Measurements from ENCODE around the gene C4BPB. TPM values are rescaled to one million over a fixed set of nuclear protein-coding genes. Genes with fewer than 3 reads are reported as not detected.

C4BPB gene
- total RNA-seq, 4 donors from 2014 or later, result 5.3 to 18.1 (median 8.6) TPM; not detected in 1

GRCh38 chr1:207093944-207094343 is 5.3 kb downstream of the C4BPB start:
- Histone ChIP-seq H3K27ac (no peak overlapping the region), H3K9me3 (no peaks in the 10 kb centered on the region), H3K36me3 (no peaks in the 10 kb centered on the region), H3K4me1 (no peaks in the 10 kb centered on the region), H3K4me3 (no peak overlapping the region), H3K27me3 (no peaks in the 10 kb centered on the region)
- TF ChIP-seq CTCF (IDR thresholded peaks at IDR 0.05), result no peak
- TF ChIP-seq POLR2A (IDR thresholded peaks at IDR 0.05), result no peak
- DNase-seq, result no peak

GRCh38 chr1:207097871-207098324 is 9.2 kb downstream of the C4BPB start:
- TF ChIP-seq CTCF (IDR thresholded peaks at IDR 0.05) (no peak), POLR2A (IDR thresholded peaks at IDR 0.05) (no peak)
- Histone ChIP-seq H3K27me3 (no peaks in the 10 kb centered on the region), H3K36me3 (no peaks in the 10 kb centered on the region), H3K27ac (no peak overlapping the region), H3K4me3 (no peak overlapping the region), H3K9me3 (no peaks in the 10 kb centered on the region), H3K4me1 (no peaks in the 10 kb centered on the region)
- DNase-seq, result no peak

GRCh38 chr1:207101720-207102119 is 13.1 kb downstream of the C4BPB start:
- Histone ChIP-seq H3K27ac (no peak overlapping the region), H3K36me3 (no peaks in the 10 kb centered on the region), H3K4me3 (no peak overlapping the region), H3K4me1 (no peaks in the 10 kb centered on the region), H3K9me3 (no peaks in the 10 kb centered on the region), H3K27me3 (no peaks in the 10 kb centered on the region)
- DNase-seq, result no peak
- TF ChIP-seq CTCF (IDR thresholded peaks at IDR 0.05) (no peak), POLR2A (IDR thresholded peaks at IDR 0.05) (no peak)

GRCh38 chr1:207102146-207102545 is 13.5 kb downstream of the C4BPB start:
- DNase-seq, result no peak
- no peaks in the 10 kb centered on the region for H3K27me3 ChIP-seq
- H3K27ac ChIP-seq, result no peak overlapping the region
- no peaks in the 10 kb centered on the region for H3K4me1 ChIP-seq
- no peaks in the 10 kb centered on the region for H3K9me3 ChIP-seq
- H3K4me3 ChIP-seq, result no peak overlapping the region
- H3K36me3 ChIP-seq, result no peaks in the 10 kb centered on the region
- TF ChIP-seq CTCF (IDR thresholded peaks at IDR 0.05) (no peak), POLR2A (IDR thresholded peaks at IDR 0.05) (no peak)

- Histone ChIP-seq H3K4me3 (no peak overlapping the region), H3K9me3 (no peaks in the 10 kb centered on the region), H3K4me1 (no peaks in the 10 kb centered on the region), H3K36me3 (no peaks in the 10 kb centered on the region), H3K27me3 (no peaks in the 10 kb centered on the region), H3K27ac (no peak overlapping the region)
- TF ChIP-seq CTCF (IDR thresholded peaks at IDR 0.05), result no peak
- no peak for DNase-seq
Measured at GRCh38 chr1:207102659-207103058, 14.0 kb downstream of the C4BPB start.

GRCh38 chr1:207103892-207104373 is 15.3 kb downstream of the C4BPB start, which contains the start of gene C4BPA:
Gene C4BPA, plus strand, starts transcription at chr1:207104233. Its CDS starts 8,793 bp downstream, at chr1:207113026.
- Histone ChIP-seq H3K9me3 (no peaks in the 10 kb centered on the region), H3K4me3 (no peak within 1 kb of the TSS), H3K27me3 (no peaks in the 10 kb centered on the region), H3K27ac (no peak within 1 kb of the TSS), H3K36me3 (no peaks in the 10 kb centered on the region), H3K4me1 (no peaks in the 10 kb centered on the region)
- no peak for DNase-seq
- TF ChIP-seq POLR2A (IDR thresholded peaks at IDR 0.05) (no peak), CTCF (IDR thresholded peaks at IDR 0.05) (no peak)

All from Peyer's patch (tissue), 4 donors.